Trophoblast cell (in vitro differentiated cells and primary cell): Measurements from ENCODE around the gene SOAT2.

Source experiments
- DNase-seq, 2 donors: peaks; one replicate each; pipeline ENCODE4 v3.0.0-alpha.2; 2016
- H2AFZ ChIP-seq: 2 replicates; pipeline ENCODE4 v1.6.1; 2013; ENCODE audit warnings: low read length, moderate library complexity, mild to moderate bottlenecking; ENCODE audit not compliant: insufficient read depth, poor library complexity
- H2AK5ac ChIP-seq: 2 replicates; pipeline ENCODE4 v1.6.1; 2013; ENCODE audit warnings: mild to moderate bottlenecking, low read length
- H2BK120ac ChIP-seq: 2 replicates; pipeline ENCODE4 v1.6.1; 2013; ENCODE audit warnings: low read length, mild to moderate bottlenecking, moderate library complexity; ENCODE audit not compliant: insufficient read depth, poor library complexity
- H2BK12ac ChIP-seq: 2 replicates; pipeline ENCODE4 v1.6.1; 2013; ENCODE audit warnings: mild to moderate bottlenecking, low read length, moderate library complexity
- H2BK5ac ChIP-seq: 2 replicates; pipeline ENCODE4 v1.6.1; 2013; ENCODE audit warnings: low read length, low read depth, moderate library complexity, mild to moderate bottlenecking; ENCODE audit not compliant: poor library complexity
- H3K14ac ChIP-seq: 2 replicates; pipeline ENCODE4 v1.6.1; 2013; ENCODE audit warnings: mild to moderate bottlenecking, low read length
- H3K18ac ChIP-seq: 2 replicates; pipeline ENCODE4 v1.6.1; 2013; ENCODE audit warnings: mild to moderate bottlenecking, low read length
- H3K23ac ChIP-seq: 2 replicates; pipeline ENCODE4 v1.6.1; 2013; ENCODE audit warnings: low read length
- H3K27ac ChIP-seq: 2 replicates; pipeline ENCODE4 v1.5.1; 2013; ENCODE audit warnings: low read depth, mild to moderate bottlenecking, inconsistent platforms, low read length, moderate library complexity
- H3K27me3 ChIP-seq: 2 replicates; pipeline ENCODE4 v1.6.1; 2013; ENCODE audit warnings: inconsistent platforms, mild to moderate bottlenecking, low read length, moderate library complexity; ENCODE audit not compliant: insufficient read depth
- H3K36me3 ChIP-seq, 2 experiments: 1 replicate in 1 of 2; 2 replicates in 1 of 2; pipeline ENCODE4 v1.6.1; 2013; ENCODE audit warnings: low read length in 2 of 2, mild to moderate bottlenecking in 2 of 2, moderate library complexity in 1 of 2; ENCODE audit not compliant: insufficient read depth in 2 of 2, control insufficient read depth in 1 of 2
- H3K4ac ChIP-seq: 2 replicates; pipeline ENCODE4 v1.6.1; 2013; ENCODE audit warnings: low read depth, mild to moderate bottlenecking, low read length, moderate library complexity
- H3K4me1 ChIP-seq, 2 experiments: 1 replicate in 1 of 2; 2 replicates in 1 of 2; pipeline ENCODE4 v1.6.1; 2013; ENCODE audit warnings: low read length in 2 of 2, mild to moderate bottlenecking in 2 of 2, moderate library complexity in 1 of 2; ENCODE audit not compliant: insufficient read depth in 2 of 2, control insufficient read depth in 1 of 2
- H3K4me2 ChIP-seq: 2 replicates; pipeline ENCODE4 v1.6.1; 2013; ENCODE audit warnings: inconsistent platforms, mild to moderate bottlenecking, low read length, moderate library complexity
- H3K4me3 ChIP-seq: 2 replicates; pipeline ENCODE4 v1.5.1; 2013; ENCODE audit warnings: mild to moderate bottlenecking, low read depth, low read length, inconsistent platforms
- H3K79me1 ChIP-seq: one replicate; pipeline ENCODE4 v1.6.1; 2013; ENCODE audit warnings: low read length
- H3K79me2 ChIP-seq: 2 replicates; pipeline ENCODE4 v1.6.1; 2013; ENCODE audit warnings: low read length, mild to moderate bottlenecking; ENCODE audit not compliant: control insufficient read depth, insufficient read depth, poor library complexity
- H3K9ac ChIP-seq: 2 replicates; pipeline ENCODE4 v1.6.1; 2013; ENCODE audit warnings: mild to moderate bottlenecking, low read length
- H3K9me3 ChIP-seq: 2 replicates; pipeline ENCODE4 v1.6.1; 2013; ENCODE audit warnings: low read depth, mild to moderate bottlenecking, control low read depth, inconsistent platforms, low read length; ENCODE audit not compliant: insufficient read depth
- H4K12ac ChIP-seq: 2 replicates; pipeline ENCODE4 v1.6.1; 2013; ENCODE audit warnings: low read depth, mild to moderate bottlenecking, low read length, moderate library complexity
- H4K8ac ChIP-seq: 2 replicates; pipeline ENCODE4 v1.6.1; 2013; ENCODE audit warnings: low read depth, mild to moderate bottlenecking, low read length, moderate library complexity
- H4K91ac ChIP-seq: one replicate; pipeline ENCODE4 v1.6.1; 2013; ENCODE audit warnings: low read depth, mild to moderate bottlenecking, low read length, moderate library complexity
- WGBS: extraction: QIAGEN DNeasy Blood & Tissue Kit; methylation state at CpG from one replicate; pipeline ENCODE4 v1.1.7; 2013; ENCODE audit warnings: missing lambda C conversion rate; ENCODE audit not compliant: insufficient read length, insufficient coverage; ENCODE audit errors: extremely low coverage; 5-methylcytosine and 5-hydroxymethylcytosine counted together

The SOAT2 gene

DNA sequence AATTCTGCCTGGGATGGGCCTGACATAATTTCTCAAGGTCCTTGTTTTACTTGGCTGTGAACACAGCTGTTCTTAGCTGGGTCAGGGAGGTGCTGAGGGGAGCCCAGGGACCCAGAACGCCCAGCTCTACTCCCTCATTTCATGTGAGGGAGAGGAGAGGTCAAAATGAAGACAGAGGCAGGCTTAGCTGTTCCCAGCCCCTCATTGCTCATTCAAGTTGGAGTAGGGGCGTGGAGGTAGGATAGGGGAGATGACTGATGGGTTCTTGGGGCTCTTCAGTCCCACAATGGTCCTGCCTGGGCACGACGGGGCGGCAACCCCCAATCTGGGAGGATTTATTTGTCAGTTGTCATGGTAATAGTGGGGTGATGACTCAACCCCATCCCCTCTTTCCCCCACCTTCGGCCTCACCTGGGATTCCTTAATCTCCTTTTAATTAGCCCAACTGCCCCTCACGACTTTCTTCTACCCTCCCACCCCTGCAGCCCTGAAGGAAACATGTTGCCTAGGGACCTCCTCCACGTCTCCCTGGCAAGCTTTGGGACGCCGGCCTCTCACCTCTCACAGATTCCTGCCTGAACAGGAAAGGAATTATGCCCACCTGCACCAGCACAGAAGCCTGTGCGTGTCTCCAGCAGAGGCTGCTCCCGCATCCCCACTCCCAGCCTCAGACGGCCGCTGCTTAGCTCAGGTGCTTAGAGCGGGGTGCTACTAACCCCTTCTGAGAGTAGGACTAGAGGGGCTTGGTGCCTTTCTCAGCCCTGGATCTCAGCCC, 34.3 kb upstream of the SOAT2 start:
- H3K27ac ChIP-seq: no peak overlapping the region
- H3K4ac ChIP-seq: no peak overlapping the region
- H2BK5ac ChIP-seq: no peak overlapping the region
- no peak overlapping the region for H2BK120ac ChIP-seq
- H3K9me3 ChIP-seq: peaks cover 3% of the 10 kb centered on the region
- no peak overlapping the region for H3K4me2 ChIP-seq
- peaks cover 13 to 18% of the 10 kb centered on the region in 2 experiments for H3K36me3 ChIP-seq
- H2AK5ac ChIP-seq: no peak overlapping the region
- H4K91ac ChIP-seq: no peak overlapping the region
- H4K8ac ChIP-seq: no peak overlapping the region
- no peaks in the 10 kb centered on the region for H3K4me1 ChIP-seq
- no peak overlapping the region for H2BK12ac ChIP-seq
- no peak overlapping the region for H3K9ac ChIP-seq
- H3K4me3 ChIP-seq: no peak overlapping the region
- no CpG with 5 or more reads among the region's 15 CpGs for WGBS
- H4K12ac ChIP-seq: no peak overlapping the region
- H3K23ac ChIP-seq: no peak overlapping the region
- no peak for DNase-seq
- H3K18ac ChIP-seq: no peak overlapping the region
- H3K27me3 ChIP-seq: no peaks in the 10 kb centered on the region
- H3K79me2 ChIP-seq: no peaks in the 10 kb centered on the region
- no peaks in the 10 kb centered on the region for H3K79me1 ChIP-seq
- H3K14ac ChIP-seq: no peak overlapping the region
- no peak overlapping the region for H2AFZ ChIP-seq

DNA sequence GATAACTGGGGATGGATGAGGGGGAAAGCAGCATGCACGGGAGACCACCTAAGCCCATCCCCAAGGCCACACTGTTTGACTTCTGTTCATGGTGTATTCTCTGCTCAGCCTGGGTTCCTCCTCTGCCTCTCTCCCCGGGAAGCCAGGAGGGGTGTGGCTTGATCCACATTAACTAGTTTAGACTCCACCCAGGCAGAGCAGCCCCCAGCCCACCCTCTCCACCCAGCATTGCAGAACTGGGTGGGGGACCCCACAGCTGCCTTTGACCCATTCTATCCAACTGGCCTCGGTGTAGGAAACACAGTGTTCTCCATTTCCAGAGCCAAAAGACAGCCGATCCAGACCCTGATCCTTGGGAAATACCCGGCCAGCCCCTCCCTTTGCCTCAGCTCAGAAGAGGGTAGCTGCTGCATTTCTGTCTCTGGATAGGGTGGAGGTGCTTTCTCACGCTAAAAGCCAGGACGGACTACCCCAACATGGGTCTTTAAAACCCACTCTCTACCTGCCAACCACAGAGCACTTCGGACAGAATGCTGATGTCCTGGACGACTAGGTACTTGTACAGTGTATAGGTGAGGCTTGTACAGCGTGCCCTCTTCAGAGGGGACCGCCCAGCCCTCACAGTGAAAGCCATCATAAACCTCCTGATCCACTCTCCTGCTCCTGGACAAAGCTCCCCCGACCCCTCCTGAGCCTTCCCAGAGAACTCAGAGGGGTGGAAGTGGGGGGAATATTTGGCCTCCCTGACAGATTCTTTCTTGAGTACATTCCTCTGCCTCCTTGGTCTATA, 33.5 kb upstream of the SOAT2 start:
- WGBS: no CpG with 5 or more reads among the region's 12 CpGs
- Histone ChIP-seq H4K12ac (no peak overlapping the region), H3K4ac (no peak overlapping the region), H4K91ac (no peak overlapping the region), H3K14ac (no peak overlapping the region), H3K4me2 (no peak overlapping the region), H3K27ac (no peak overlapping the region), H3K27me3 (no peaks in the 10 kb centered on the region), H3K9ac (no peak overlapping the region), H4K8ac (no peak overlapping the region), H3K4me1 (no peaks in the 10 kb centered on the region), H3K79me1 (no peaks in the 10 kb centered on the region), H3K23ac (no peak overlapping the region), H3K79me2 (no peaks in the 10 kb centered on the region), H2AK5ac (no peak overlapping the region), H3K4me3 (no peak overlapping the region), H2BK5ac (no peak overlapping the region), H2AFZ (no peak overlapping the region), H3K9me3 (peaks cover 2% of the 10 kb centered on the region), H2BK12ac (no peak overlapping the region), H2BK120ac (no peak overlapping the region), H3K36me3 (peaks cover 15 to 21% of the 10 kb centered on the region in 2 experiments), H3K18ac (no peak overlapping the region)
- DNase-seq: no peak

DNA sequence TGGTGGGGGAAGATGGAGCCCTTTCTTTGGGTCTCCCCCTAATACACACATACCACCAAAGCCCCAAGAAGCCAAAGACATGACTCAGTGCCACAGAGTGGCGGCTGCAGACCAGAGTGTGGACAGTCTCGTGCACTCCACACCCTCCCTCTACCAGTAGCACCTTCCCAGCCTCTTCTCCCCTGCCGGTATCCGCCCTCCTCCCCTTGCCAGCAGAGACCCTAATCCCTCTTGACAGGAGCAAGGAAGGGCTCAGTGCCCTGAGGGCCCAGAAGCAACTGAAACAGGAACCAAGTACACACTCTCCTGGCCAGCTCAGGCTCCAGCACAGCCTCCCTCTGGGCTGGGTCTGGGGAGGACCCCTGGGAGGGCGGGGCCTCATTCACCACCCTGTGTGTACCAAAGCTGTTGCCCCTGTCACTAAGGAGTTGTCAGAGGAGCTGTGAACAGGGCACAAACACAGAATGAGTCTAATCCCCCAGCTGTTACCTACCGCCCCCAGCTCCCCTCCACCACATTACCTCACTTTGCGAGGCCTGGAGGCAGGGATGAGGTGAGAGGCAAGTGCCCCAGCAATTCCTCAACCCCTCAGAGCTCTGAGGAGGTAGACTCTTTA, 32.3 kb upstream of the SOAT2 start:
- Histone ChIP-seq H3K27ac (no peak overlapping the region), H3K9ac (no peak overlapping the region), H2AFZ (no peak overlapping the region), H3K27me3 (no peaks in the 10 kb centered on the region), H2BK12ac (no peak overlapping the region), H4K8ac (no peak overlapping the region), H3K14ac (no peak overlapping the region), H3K9me3 (peaks cover 2% of the 10 kb centered on the region), H4K91ac (no peak overlapping the region), H3K18ac (no peak overlapping the region), H4K12ac (no peak overlapping the region), H3K4me3 (no peak overlapping the region), H3K23ac (no peak overlapping the region), H2AK5ac (no peak overlapping the region), H3K79me1 (no peaks in the 10 kb centered on the region), H3K4me2 (no peak overlapping the region), H2BK120ac (no peak overlapping the region), H3K4me1 (no peaks in the 10 kb centered on the region), H3K36me3 (peaks cover 12 to 16% of the 10 kb centered on the region in 2 experiments), H3K79me2 (no peaks in the 10 kb centered on the region), H2BK5ac (no peak overlapping the region), H3K4ac (no peak overlapping the region)
- DNase-seq: no peak
- WGBS: no CpG with 5 or more reads among the region's 7 CpGs

DNA sequence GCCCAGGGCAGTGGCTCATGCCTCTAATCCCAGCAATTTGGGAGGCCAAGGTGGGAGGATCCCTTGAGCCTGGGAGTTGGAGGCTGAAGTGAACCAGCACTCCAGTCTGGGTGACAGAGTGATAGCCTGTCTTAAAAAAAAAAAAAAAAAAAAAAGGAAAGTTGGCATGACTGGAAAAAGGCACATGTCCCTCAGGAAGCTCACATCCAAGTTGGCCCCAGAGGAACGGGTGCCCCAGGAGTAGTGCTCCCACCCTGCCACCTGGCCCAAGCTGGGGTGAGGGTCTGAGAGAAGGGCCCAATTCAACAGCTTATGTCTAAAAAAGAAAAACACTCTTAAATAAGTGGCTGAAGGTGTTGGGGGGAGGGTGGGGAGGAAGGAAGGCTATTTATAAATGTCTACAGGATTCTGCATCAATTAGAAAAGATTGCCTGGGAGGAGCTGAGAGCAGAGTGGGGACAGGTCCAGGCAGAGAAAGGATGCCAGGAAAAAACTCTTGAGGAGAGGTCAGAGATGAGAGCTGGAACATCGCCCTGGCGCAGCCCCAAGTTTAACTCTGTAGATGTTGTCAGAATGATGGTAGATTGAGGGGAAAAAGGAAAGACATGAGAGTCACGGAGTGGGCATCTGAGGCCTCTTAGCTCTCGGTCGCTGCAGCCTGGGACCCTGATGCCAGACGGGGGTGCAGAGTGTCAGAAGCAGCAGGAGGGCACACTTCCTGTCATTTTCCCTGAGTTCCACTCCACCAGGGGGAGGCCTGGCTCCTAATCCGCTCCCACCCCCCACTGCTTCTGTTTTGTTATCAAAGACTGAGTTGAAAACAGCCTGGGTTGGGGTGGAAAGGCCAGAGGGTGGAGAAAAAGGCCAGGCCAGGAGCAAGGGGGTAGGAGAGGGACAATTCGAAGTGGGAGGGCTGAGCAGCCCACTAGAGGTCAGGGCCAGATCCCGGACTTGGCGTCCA, 31.4 kb upstream of the SOAT2 start:
- peaks cover 3% of the 10 kb centered on the region for H3K9me3 ChIP-seq
- H2AFZ ChIP-seq: no peak overlapping the region
- no peak overlapping the region for H3K4me2 ChIP-seq
- H3K27ac ChIP-seq: no peak overlapping the region
- no peak overlapping the region for H4K91ac ChIP-seq
- H3K9ac ChIP-seq: no peak overlapping the region
- WGBS: no CpG with 5 or more reads among the region's 11 CpGs
- no peak overlapping the region for H4K12ac ChIP-seq
- H3K4ac ChIP-seq: no peak overlapping the region
- H3K18ac ChIP-seq: no peak overlapping the region
- no peaks in the 10 kb centered on the region for H3K79me1 ChIP-seq
- no peak overlapping the region for H2BK12ac ChIP-seq
- H3K4me3 ChIP-seq: no peak overlapping the region
- no peak overlapping the region for H2AK5ac ChIP-seq
- H3K27me3 ChIP-seq: no peaks in the 10 kb centered on the region
- H3K23ac ChIP-seq: no peak overlapping the region
- H3K79me2 ChIP-seq: no peaks in the 10 kb centered on the region
- H4K8ac ChIP-seq: no peak overlapping the region
- H3K14ac ChIP-seq: no peak overlapping the region
- no peak for DNase-seq
- H3K36me3 ChIP-seq: peaks cover 15 to 17% of the 10 kb centered on the region in 2 experiments
- no peak overlapping the region for H2BK120ac ChIP-seq
- no peak overlapping the region for H2BK5ac ChIP-seq
- no peaks in the 10 kb centered on the region for H3K4me1 ChIP-seq
